Measurements from ENCODE around the gene ZNF771.
A peak's percentile ranks its signal among the peaks of the same experiment; 100 is the strongest.

The ZNF771 gene

DNA sequence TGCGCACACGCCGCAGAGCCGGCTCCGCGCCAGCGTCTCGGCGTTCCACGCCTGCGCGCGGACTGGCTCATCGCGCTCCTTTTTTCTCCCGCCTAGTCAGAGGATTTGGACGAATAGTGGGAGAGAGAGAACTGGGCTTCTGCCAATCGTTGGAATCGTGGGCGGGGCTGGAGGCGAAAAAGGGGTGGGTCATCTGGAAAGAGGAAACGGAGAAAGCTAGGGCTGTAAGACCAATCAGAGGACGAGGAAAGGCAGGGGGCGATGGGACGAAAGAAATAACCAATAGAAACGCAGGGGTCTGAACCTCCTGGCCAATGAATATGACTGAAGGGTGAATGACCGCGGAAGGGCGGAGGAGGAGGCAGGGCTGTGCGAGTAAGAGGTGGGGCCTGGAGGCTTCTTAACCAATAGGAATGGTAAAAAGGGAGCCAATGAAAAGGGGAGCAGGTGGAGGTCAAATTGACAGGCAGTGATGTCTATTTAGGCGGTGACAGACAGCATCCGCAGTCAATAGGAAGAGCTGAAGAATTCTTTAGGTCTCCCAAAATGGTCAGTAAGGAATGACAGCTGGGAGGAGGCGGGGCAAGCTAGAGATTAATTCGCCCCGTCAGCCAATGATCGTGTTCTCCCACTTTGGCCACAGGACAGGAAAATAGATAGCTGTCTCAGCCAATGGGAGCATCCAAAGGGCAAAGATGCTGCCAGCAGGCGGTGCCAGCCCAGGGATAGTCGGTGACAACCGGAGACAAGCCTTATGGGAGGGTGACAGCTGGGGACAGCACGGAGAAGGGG lies 36.8 kb upstream of the ZNF771 start, which contains the start of gene TBC1D10B:
Gene TBC1D10B, minus strand, starts transcription at position 39 of the 792 bp plus-strand sequence. CDS start 311 bp downstream, outside the sequence.
- TF ChIP-seq ZNF274 (IDR thresholded peaks at IDR 0.05; ENCODE audit: low read depth, low read length), result no peak
- H3K4me3 ChIP-seq (ENCODE audit: low read length), result peak within 1 kb of the TSS; percentile 65

DNA sequence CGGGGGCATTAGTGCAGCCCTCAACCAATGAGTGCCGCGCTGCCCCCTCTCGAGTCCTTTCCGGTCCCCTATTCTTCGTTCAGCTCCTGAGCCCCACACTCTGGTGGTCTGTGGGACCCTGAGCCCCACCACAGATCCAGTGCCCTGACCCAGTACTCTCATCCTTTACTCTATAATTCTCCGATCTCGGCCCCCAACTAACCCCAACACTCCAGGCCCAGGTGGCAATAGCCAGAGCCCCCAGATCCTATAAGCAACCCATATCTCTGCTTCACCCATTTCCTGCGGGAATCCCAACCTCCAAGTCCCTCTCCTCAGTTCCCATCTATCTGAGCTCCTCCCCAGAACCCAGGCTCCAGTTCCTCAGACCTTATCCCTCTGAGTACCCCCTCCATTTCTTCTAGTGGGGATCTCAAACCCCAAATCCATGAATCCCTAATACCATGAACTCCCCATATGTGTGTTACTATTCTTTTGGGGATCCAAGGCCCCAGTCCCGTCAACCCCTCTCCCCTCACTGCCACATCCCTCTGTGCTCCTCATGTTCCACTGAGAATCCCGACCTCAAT lies 36.1 kb upstream of the ZNF771 start:
- peak overlapping the region; percentile 51; the same call in 1 of the 2 replicates for H3K4me3 ChIP-seq (ENCODE audit: low read length)
- TF ChIP-seq ZNF274 (IDR thresholded peaks at IDR 0.05; ENCODE audit: low read depth, low read length), result no peak

DNA sequence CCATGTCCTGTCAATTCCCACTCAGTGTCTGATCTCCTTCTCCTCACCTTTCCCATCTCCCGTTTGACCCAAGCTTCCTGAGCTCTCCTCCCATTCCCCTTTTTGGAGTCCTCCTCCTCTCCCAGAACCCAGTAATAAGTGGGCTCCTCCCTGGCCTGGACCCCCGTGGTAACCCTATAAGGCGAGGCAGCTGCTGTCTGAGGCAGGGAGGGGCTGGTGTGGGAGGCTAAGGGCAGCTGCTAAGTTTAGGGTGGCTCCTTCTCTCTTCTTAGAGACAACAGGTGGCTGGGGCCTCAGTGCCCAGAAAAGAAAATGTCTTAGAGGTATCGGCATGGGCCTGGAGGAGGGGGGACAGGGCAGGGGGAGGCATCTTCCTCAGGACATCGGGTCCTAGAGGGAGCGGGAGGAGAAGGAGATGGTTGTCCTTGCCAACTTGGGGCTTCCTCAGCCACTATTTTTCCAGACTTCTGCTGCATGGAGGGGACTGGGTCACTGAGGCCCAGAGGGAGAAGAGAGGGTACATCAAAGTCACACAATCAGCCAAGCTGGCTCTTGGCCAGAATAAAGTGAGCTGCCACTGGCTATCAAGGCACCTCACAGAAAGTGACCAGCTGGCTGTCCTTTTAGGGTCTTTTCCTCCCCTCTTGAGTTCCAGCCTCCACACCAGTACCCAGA lies 35.2 kb upstream of the ZNF771 start:
- no peak overlapping the region for H3K4me3 ChIP-seq (ENCODE audit: low read length)
- TF ChIP-seq ZNF274 (IDR thresholded peaks at IDR 0.05; ENCODE audit: low read depth, low read length), result no peak

DNA sequence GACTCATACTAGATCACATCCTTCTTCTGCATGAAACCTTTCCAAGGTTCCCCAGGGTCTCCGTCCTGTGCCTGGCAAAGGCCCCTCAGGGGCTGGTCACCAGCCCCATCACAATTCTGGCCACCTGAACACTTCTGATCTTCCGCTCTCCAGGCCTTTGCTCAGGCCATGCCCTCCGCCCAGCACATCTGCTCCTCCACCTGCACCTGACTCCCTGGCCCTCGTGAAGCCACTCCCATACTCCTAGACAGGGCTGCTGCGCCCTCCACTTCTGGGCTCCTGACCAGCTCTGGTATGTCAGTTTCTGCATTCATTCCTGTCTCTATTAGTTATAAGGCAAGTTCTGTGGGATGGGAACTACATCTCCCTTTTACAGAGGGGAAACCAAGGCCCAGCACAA lies 34.7 kb upstream of the ZNF771 start:
- H3K4me3 ChIP-seq (ENCODE audit: low read length), result no peak overlapping the region
- no peak for TF ChIP-seq ZNF274 (IDR thresholded peaks at IDR 0.05; ENCODE audit: low read depth, low read length)

DNA sequence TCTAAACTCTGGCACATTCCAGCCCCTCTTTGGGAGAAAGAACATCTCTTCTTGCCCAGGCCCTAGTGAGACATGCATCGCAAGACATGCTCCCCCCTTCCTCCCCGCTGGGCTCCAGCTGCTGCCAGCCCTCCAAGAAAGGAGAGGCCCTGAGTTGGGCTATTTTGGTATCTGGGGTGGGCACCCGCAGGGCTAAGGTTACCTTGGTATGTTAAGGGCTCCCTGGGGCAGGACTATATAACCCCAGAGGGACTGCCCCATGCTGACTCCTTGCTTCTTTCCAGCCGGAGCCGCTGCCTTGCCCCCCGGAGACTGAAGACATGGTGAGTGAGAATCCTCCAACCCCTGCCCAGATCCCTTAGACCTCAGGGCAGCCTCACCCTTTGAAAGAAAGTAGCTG lies 32.9 kb upstream of the ZNF771 start, which contains the start of gene MYL11:
Gene MYL11, plus strand, starts transcription at position 265 of the 400 bp plus-strand sequence. Its CDS starts 56 bp downstream, at position 321.
- no peak within 1 kb of the TSS for H3K4me3 ChIP-seq (ENCODE audit: low read length)
- TF ChIP-seq ZNF274 (IDR thresholded peaks at IDR 0.05; ENCODE audit: low read depth, low read length), result no peak

DNA sequence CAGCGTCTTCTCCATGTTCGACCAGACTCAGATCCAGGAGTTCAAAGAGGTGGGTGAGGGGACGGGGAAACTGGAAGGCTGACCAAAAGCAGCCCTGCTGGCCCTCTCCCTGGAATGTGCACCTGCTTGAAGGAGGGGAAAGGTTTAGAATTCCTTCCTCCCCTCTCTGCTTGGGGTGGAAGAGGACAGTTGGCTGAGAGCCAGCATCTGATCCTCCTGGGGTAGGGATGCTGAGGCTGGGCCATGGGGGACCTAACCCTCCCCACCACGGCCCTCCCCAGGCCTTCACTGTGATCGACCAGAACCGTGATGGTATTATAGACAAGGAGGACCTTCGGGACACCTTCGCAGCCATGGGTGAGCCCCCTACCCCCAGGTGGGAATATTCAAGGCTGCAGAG lies 31.5 kb upstream of the ZNF771 start:
- TF ChIP-seq ZNF274 (IDR thresholded peaks at IDR 0.05; ENCODE audit: low read depth, low read length), result no peak
- H3K4me3 ChIP-seq (ENCODE audit: low read length), result no peak overlapping the region

DNA sequence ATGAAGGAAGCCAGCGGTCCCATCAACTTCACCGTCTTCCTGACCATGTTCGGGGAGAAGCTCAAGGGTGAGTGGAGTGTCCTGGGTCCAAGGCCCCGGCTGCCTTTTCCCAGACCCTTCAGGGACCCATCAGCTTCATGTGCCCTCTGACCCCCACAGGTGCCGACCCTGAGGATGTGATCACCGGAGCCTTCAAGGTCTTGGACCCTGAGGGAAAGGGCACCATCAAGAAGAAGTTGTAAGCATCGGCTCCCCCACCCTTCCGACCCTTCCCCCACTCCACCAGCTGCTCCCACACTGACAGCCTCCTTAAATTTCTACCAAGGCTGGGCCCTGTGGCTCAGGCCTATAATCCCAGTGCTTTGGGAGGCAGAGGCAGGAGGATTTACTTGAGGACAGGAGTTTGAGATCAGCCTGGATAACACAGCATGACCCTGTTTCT lies 30.9 kb upstream of the ZNF771 start:
- no peak for TF ChIP-seq ZNF274 (IDR thresholded peaks at IDR 0.05; ENCODE audit: low read depth, low read length)
- no peak overlapping the region for H3K4me3 ChIP-seq (ENCODE audit: low read length)

DNA sequence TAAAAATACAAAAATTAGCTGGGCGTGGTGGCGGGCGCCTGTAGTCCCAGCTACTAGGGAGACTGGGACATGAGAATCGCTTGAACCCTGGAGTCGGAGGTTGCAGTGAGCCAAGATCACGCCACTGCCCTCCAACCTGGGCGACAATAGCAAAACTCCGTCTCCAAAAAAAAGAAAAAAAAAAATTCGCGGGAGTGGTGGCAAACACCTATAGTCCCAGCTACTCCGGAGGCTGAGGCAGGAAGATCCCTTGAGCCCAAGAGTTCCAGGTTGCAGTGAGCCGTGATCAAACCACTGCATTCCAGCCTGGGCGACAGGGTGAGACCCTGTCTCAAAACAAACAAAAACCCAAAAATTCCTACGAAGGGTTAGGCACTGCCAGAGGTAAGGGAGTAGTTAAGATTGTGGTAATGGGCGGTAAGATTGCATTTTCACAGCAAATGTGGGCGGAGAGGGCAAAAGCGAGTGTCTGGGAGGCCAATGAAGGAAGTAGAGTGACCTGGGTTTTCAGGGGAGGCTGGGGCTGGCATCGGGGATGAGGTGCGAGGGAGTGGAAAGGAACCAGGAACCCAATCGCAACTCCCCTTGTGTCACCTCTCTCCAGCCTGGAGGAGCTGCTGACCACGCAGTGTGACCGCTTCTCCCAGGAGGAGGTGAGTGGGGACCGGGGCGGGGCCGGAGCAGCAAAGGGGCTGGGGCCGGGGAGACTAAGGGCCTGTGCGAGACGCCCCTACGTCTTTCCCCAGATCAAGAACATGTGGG lies 30.2 kb upstream of the ZNF771 start:
- H3K4me3 ChIP-seq (ENCODE audit: low read length), result peak overlapping the region; percentile 65; the same call in 1 of the 2 replicates
- no peak for TF ChIP-seq ZNF274 (IDR thresholded peaks at IDR 0.05; ENCODE audit: low read depth, low read length)

DNA sequence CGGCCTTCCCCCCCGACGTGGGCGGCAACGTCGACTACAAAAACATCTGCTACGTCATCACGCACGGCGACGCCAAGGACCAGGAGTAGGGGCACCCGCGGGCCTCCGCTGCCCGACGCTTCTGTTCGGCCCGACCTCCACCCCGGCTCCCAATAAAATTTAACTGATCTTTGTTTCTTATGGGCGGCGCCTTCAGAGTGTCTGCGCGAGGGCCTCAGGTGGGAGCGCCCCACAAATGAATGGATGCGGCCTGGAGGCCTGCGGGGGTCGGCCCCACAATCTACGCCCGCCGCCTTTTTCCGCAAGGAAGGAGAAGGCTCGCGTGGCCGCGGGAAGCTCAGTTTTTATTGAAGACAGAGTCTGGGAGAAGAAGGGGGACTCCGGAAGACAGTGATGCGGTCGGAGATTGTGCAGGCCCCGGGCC lies 29.6 kb upstream of the ZNF771 start:
- no peak for TF ChIP-seq ZNF274 (IDR thresholded peaks at IDR 0.05; ENCODE audit: low read depth, low read length)
- H3K4me3 ChIP-seq (ENCODE audit: low read length), result peak overlapping the region; percentile 65; the same call in 1 of the 2 replicates

DNA sequence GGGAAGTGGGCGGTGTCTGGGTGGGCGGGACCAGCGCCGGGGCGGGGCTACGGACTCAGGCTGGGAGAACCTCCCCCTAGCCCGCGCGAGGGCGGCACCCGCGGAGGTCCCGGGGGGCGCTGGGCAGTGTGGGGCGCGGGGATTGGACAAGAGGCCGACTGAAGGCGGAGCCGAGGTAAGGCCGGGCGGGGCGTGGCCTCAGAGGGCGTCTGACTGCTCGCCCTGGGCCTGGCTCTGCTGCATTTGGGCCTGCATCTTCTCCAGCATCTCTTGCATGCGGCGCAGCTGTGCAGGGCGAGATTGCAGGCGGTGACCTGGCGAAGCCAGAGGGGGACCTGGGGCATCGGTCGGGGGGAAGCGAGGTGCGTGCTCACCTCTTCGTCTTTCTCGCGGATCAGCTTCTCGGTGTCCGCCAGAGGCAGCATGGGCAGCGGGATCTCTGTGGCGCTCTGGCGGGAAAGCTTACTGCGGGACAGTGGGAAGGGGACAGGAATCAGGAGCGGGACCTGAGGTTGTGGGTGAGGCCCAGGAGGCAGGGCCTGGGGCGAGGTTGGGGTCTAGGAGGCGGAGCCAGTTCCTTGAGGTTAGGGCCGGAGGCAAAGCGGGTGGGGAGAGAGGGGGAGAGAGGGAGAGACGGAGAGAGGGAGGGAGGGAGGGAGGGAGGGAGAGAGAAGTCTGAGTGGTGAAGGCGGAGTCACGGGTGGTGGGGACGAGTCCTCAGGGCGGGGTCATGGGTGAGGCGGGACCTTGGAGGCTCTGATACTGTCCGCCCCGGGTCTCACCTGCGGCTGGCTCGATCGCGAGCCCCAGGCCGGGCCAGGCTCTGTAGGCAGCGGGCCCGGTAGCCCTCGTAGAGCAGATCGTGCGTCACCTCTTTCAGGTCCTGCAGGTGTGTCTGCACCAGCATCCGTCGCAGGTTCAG lies 28.9 kb upstream of the ZNF771 start:
- H3K4me3 ChIP-seq (ENCODE audit: low read length), result peak overlapping the region; percentile 71
- TF ChIP-seq ZNF274 (IDR thresholded peaks at IDR 0.05; ENCODE audit: low read depth, low read length), result no peak

DNA sequence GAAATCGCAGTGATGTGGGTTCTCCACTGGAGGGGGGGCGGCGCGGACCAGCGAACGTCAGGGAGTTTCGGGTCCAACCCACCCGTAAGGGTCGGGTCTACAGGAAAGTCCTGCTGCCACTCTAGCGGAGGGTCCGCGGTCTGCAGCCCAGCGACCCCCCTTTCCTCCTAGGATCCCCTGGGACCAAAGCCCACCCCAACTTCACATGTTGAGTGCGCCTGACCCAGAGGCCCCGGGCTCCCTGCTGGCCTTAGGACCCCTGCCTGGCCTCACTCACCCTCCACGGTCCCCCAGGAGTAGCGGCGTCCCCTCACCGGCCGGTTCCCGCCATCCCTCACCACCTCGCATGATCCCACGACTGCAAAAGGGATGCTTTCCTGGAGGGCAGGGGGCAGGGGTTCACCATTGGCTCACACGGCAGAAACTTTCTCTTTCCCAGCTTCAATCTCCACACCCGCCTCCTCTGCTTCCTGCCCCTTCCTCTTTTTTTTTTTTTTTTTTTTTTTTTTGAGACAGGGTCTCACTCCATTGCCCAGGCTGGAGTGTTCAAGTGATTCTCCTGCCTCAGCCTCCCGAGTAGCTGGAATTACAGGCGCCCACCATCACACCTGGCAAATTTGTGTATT lies 28.1 kb upstream of the ZNF771 start:
- peak overlapping the region; percentile 71; the same call in 1 of the 2 replicates for H3K4me3 ChIP-seq (ENCODE audit: low read length)
- TF ChIP-seq ZNF274 (IDR thresholded peaks at IDR 0.05; ENCODE audit: low read depth, low read length), result no peak

DNA sequence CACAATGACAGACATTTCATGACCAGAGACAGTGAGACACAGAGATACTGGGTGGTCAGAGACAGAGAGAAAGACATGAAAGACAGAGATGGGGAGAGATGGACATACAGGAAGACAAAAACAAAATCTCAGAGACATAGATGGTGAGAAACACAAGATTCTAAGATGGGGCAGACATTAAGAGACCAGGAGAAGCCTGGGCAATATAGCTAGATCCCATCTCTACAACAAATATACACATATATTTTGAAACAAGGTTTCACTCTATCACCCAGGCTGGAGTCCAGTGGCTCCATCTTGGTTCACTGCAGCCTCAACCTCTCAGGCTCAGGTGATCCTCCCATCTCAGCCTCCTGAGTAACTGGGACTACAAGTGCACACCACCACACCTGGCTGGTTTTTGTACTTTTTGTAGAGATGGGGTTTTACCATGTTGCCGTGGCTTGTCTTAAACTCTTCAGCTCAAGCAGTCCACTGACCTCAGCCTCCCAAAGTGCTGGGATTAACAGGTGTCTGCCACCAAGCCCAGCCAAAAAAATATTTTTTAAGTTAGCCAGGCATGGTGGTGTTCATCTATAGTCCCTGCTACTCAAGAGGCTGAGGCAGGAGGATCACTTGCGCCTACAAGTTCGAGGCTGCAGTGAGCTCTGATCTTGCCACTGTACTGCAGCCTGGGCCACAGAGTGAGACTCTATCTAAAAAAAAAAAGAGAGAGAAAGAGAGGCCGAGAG lies 27.2 kb upstream of the ZNF771 start:
- no peak overlapping the region for H3K4me3 ChIP-seq (ENCODE audit: low read length)
- no peak for TF ChIP-seq ZNF274 (IDR thresholded peaks at IDR 0.05; ENCODE audit: low read depth, low read length)

Measured in GM08714 (cell line).